H1 (cell line): Measurements from ENCODE around the gene MARCHF2. TPM values are rescaled to one million over a fixed set of nuclear protein-coding genes. Genes with fewer than 3 reads are reported as not detected.

Experiments
- CTCF ChIA-PET: fragments of 300-600 bp; sonication (Branson Sonifier 250); formaldehyde crosslinking; loops from one replicate; lab custom pipeline; 2021; ENCODE audit not compliant: partially characterized antibody; lab: Charles Lee
- POLR2A ChIA-PET: fragments of 300-600 bp; sonication (Branson Sonifier 250); formaldehyde crosslinking; loops from one replicate; lab custom pipeline; 2021; ENCODE audit warnings: inconsistent platforms; ENCODE audit not compliant: partially characterized antibody; lab: Charles Lee
- DNase-seq, 2 experiments: peaks; one replicate each; pipeline versions ENCODE4 v3.0.0 to v3.0.0-alpha.2; 2010 to 2022; ENCODE audit warnings: low spot score in 2 of 2, low read depth in 1 of 2, mixed read lengths in 1 of 2
- FAIRE-seq: peaks from 2 replicates; lab custom pipeline; 2011; peaks lifted over from hg19 to GRCh38; lab: Jason Lieb, UNC
- H2AFZ ChIP-seq: 2 replicates; pipeline ENCODE4 v1.8.1; 2012; ENCODE audit warnings: low read length, inconsistent platforms
- H2AK5ac ChIP-seq: 2 replicates; pipeline ENCODE4 v1.6.1; 2013; ENCODE audit warnings: low read depth, low read length
- H2BK120ac ChIP-seq: replicated peaks from 2 replicates; pipeline ENCODE3; 2013; ENCODE audit warnings: low read depth, low read length, inconsistent platforms
- H2BK12ac ChIP-seq: 2 replicates; pipeline ENCODE4 v1.6.1; 2013; ENCODE audit warnings: low read depth, low read length
- H2BK15ac ChIP-seq: 2 replicates; pipeline ENCODE4 v1.6.1; 2013; ENCODE audit warnings: low read length
- H2BK20ac ChIP-seq: 2 replicates; pipeline ENCODE4 v1.6.1; 2013; ENCODE audit warnings: low read length
- H2BK5ac ChIP-seq: 2 replicates; pipeline ENCODE4 v1.6.1; 2013; ENCODE audit warnings: low read depth, low read length
- H3K14ac ChIP-seq: 2 replicates; pipeline ENCODE4 v1.6.1; 2013; ENCODE audit warnings: inconsistent platforms; ENCODE audit not compliant: insufficient read length
- H3K18ac ChIP-seq: 2 replicates; pipeline ENCODE4 v1.6.1; 2013; ENCODE audit warnings: low read length; ENCODE audit errors: extremely low read depth
- H3K23ac ChIP-seq: 2 replicates; pipeline ENCODE4 v1.6.1; 2013; ENCODE audit warnings: inconsistent platforms; ENCODE audit not compliant: insufficient read length
- H3K23me2 ChIP-seq: 2 replicates; pipeline ENCODE4 v1.6.1; 2013; ENCODE audit warnings: low read depth, low read length
- H3K27ac ChIP-seq: 2 replicates; pipeline ENCODE4 v1.6.1; 2011; ENCODE audit warnings: low read depth, low read length, inconsistent platforms
- H3K27me3 ChIP-seq, 4 experiments: replicated peaks in 1 of 4; 1 replicate in 1 of 4; 2 replicates in 3 of 4; pipeline versions ENCODE4 v1.6.1 to v1.8.1; 2011 to 2013; ENCODE audit warnings: low read length in 3 of 4, mild to moderate bottlenecking in 3 of 4, inconsistent platforms in 2 of 4, mixed read lengths in 2 of 4, moderate library complexity in 1 of 4; ENCODE audit not compliant: control insufficient read depth in 3 of 4, insufficient read depth in 3 of 4; ENCODE audit errors: extremely low read depth in 1 of 4
- H3K36me3 ChIP-seq, 4 experiments: 2 replicates each; pipeline versions ENCODE4 v1.6.1 to v1.8.1; 2011 to 2013; ENCODE audit warnings: mild to moderate bottlenecking in 4 of 4, low read length in 3 of 4, moderate library complexity in 2 of 4, control low read depth in 1 of 4, inconsistent platforms in 1 of 4; ENCODE audit not compliant: insufficient read depth in 4 of 4, control insufficient read depth in 2 of 4
- H3K4ac ChIP-seq: replicated peaks from 2 replicates; pipeline ENCODE3; 2013; ENCODE audit warnings: low read length, low read depth, mixed read lengths, inconsistent platforms; ENCODE audit not compliant: insufficient read length
- H3K4me1 ChIP-seq, 4 experiments: replicated peaks in 1 of 4; 1 replicate in 1 of 4; 2 replicates in 3 of 4; pipeline versions ENCODE4 v1.6.1 to v1.8.1; 2011 to 2013; ENCODE audit warnings: low read length in 3 of 4, inconsistent platforms in 2 of 4, mixed read lengths in 1 of 4; ENCODE audit not compliant: insufficient read depth in 4 of 4, control insufficient read depth in 3 of 4
- H3K4me2 ChIP-seq, 2 experiments: 2 replicates each; pipeline versions ENCODE4 v1.6.1 to v1.8.1; 2011 to 2013; ENCODE audit warnings: low read depth in 2 of 2, low read length in 2 of 2, control low read depth in 1 of 2, inconsistent platforms in 1 of 2, mild to moderate bottlenecking in 1 of 2; ENCODE audit not compliant: insufficient read depth in 1 of 2
- H3K4me3 ChIP-seq, 4 experiments: fragments of 200-600, 300-600 bp in 1 of 4; sonication (generic), shearing (Covaris generic), sonication (Bioruptor Twin) in 1 of 4; 2 replicates each; pipeline versions ENCODE4 v1.5.1 to v1.8.1; 2011 to 2016; ENCODE audit warnings: low read length in 4 of 4, low read depth in 3 of 4, control low read depth in 2 of 4, inconsistent platforms in 2 of 4, mild to moderate bottlenecking in 2 of 4, mixed read lengths in 1 of 4, moderate library complexity in 1 of 4; ENCODE audit not compliant: insufficient read depth in 2 of 4; ENCODE audit errors: extremely low read depth in 1 of 4
- H3K56ac ChIP-seq: replicated peaks from 2 replicates; pipeline ENCODE3; 2013; ENCODE audit warnings: low read depth, mild to moderate bottlenecking, mixed read lengths, low read length, inconsistent platforms; ENCODE audit not compliant: insufficient read length
- H3K79me1 ChIP-seq: 2 replicates; pipeline ENCODE4 v1.6.1; 2013; ENCODE audit warnings: low read depth, low read length, control low read depth
- H3K79me2 ChIP-seq, 2 experiments: 2 replicates each; pipeline versions ENCODE4 v1.6.1 to v1.8.1; 2012 to 2013; ENCODE audit warnings: low read length in 2 of 2, mild to moderate bottlenecking in 2 of 2, inconsistent platforms in 1 of 2; ENCODE audit not compliant: insufficient read depth in 2 of 2, control insufficient read depth in 1 of 2
- H3K9ac ChIP-seq, 4 experiments: replicated peaks in 1 of 4; 1 replicate in 1 of 4; 2 replicates in 3 of 4; pipeline versions ENCODE4 v1.6.1 to v1.8.1; 2011 to 2013; ENCODE audit warnings: low read depth in 3 of 4, low read length in 3 of 4, control low read depth in 2 of 4, mild to moderate bottlenecking in 2 of 4, moderate library complexity in 2 of 4, inconsistent platforms in 1 of 4; ENCODE audit errors: extremely low read depth in 1 of 4
- H3K9me3 ChIP-seq, 2 experiments: 2 replicates each; pipeline versions ENCODE4 v1.6.1 to v1.8.1; 2012 to 2013; ENCODE audit warnings: mild to moderate bottlenecking in 2 of 2, moderate library complexity in 2 of 2, control low read depth in 1 of 2, inconsistent platforms in 1 of 2, low read depth in 1 of 2, low read length in 1 of 2, mixed read lengths in 1 of 2; ENCODE audit not compliant: insufficient read depth in 2 of 2
- H4K20me1 ChIP-seq, 2 experiments: replicated peaks in 1 of 2; 2 replicates each; pipeline versions ENCODE3 to v1.8.1; 2011 to 2013; ENCODE audit warnings: inconsistent platforms in 2 of 2, low read length in 2 of 2, mild to moderate bottlenecking in 1 of 2; ENCODE audit not compliant: insufficient read depth in 2 of 2, control insufficient read depth in 1 of 2
- H4K5ac ChIP-seq: 2 replicates; pipeline ENCODE4 v1.6.1; 2013; ENCODE audit warnings: low read length, low read depth, mixed read lengths, inconsistent platforms; ENCODE audit not compliant: insufficient read length
- H4K8ac ChIP-seq: 2 replicates; pipeline ENCODE4 v1.8.0; 2013; ENCODE audit warnings: mild to moderate bottlenecking, moderate library complexity, low read length, inconsistent platforms; ENCODE audit not compliant: insufficient read depth; ENCODE audit errors: extremely low read depth
- H4K91ac ChIP-seq: replicated peaks from 2 replicates; pipeline ENCODE3; 2013; ENCODE audit warnings: low read length, mixed read lengths, inconsistent platforms; ENCODE audit not compliant: insufficient read length
- BRCA1 ChIP-seq: IDR thresholded peaks from 2 replicates; pipeline ENCODE4 v1.6.1; 2012; ENCODE audit warnings: low read depth, low read length, improper control_type of control experiment
- EP300 ChIP-seq, 2 experiments: IDR thresholded peaks; 1 replicate in 1 of 2; 2 replicates in 1 of 2; pipeline ENCODE4 v1.6.1; 2011 to 2012; ENCODE audit warnings: low read depth in 2 of 2, low read length in 2 of 2, mild to moderate bottlenecking in 2 of 2, borderline replicate concordance in 1 of 2, inconsistent platforms in 1 of 2, moderate library complexity in 1 of 2
- HDAC2 ChIP-seq, 2 experiments: fragments of 300-600 bp in 1 of 2; sonication (generic) in 1 of 2; IDR thresholded peaks; 2 replicates each; pipeline ENCODE4 v1.6.1; 2011 to 2012; ENCODE audit warnings: low read depth in 2 of 2, low read length in 2 of 2, mild to moderate bottlenecking in 2 of 2, moderate library complexity in 2 of 2, borderline replicate concordance in 1 of 2, inconsistent platforms in 1 of 2
- MAFK ChIP-seq: IDR thresholded peaks from 2 replicates; pipeline ENCODE4 v1.6.1; 2012; ENCODE audit warnings: low read depth, mild to moderate bottlenecking, improper control_type of control experiment, low read length
- POLR2A ChIP-seq, 2 experiments: IDR thresholded peaks; 1 replicate in 1 of 2; 2 replicates in 1 of 2; pipeline ENCODE4 v1.6.1; 2011; ENCODE audit warnings: low read depth in 2 of 2, low read length in 2 of 2, mild to moderate bottlenecking in 2 of 2; ENCODE audit errors: control extremely low read depth in 1 of 2
- RBBP5 ChIP-seq: IDR thresholded peaks from 2 replicates; pipeline ENCODE4 v1.7.1; 2012; ENCODE audit warnings: low read depth, mild to moderate bottlenecking, inconsistent platforms, low read length, moderate library complexity, borderline replicate concordance
- RFX5 ChIP-seq: IDR thresholded peaks from 2 replicates; pipeline ENCODE4 v1.6.1; 2011; ENCODE audit warnings: low read depth, low read length, improper control_type of control experiment, borderline replicate concordance
- SP1 ChIP-seq: IDR thresholded peaks from 2 replicates; pipeline ENCODE4 v1.6.1; 2011; ENCODE audit warnings: low read depth, low read length
- TBP ChIP-seq: IDR thresholded peaks from 2 replicates; pipeline ENCODE4 v1.6.1; 2011; ENCODE audit warnings: low read depth, low read length, improper control_type of control experiment
- TEAD4 ChIP-seq: IDR thresholded peaks from 2 replicates; pipeline ENCODE4 v1.6.1; 2012; ENCODE audit warnings: low read depth, low read length, inconsistent platforms, mixed read lengths
- WGBS, 2 experiments: shearing (Covaris generic) in 1 of 2; methylation state at CpG; one replicate each; pipeline versions ENCODE4 v1.1.6 to v1.1.7; 2013 to 2015; ENCODE audit warnings: low lambda C conversion rate in 2 of 2, mixed read lengths in 2 of 2, inconsistent platforms in 1 of 2, low coverage in 1 of 2, missing lambda C conversion rate in 1 of 2; ENCODE audit not compliant: insufficient replicate concordance in 2 of 2, insufficient coverage in 1 of 2, insufficient read length in 1 of 2; ENCODE audit errors: extremely low coverage in 1 of 2, missing lambda C conversion rate in 1 of 2; 5-methylcytosine and 5-hydroxymethylcytosine counted together
- polyA plus RNA-seq, 7 experiments: library from polyadenylated mRNA; depleted of rRNA in 3 of 7; stranded (reverse) in 5 of 7; unstranded in 2 of 7; fragments of >200 nt in 5 of 7; fragments of 200-250 nt in 2 of 7; gene quantifications; 1 replicate in 5 of 7; 2 replicates in 1 of 7; 4 replicates in 1 of 7; pipeline versions ENCODE4 v1.2.1 to v1.2.3, GENCODE V29; 2011 to 2013; ENCODE audit warnings: missing spikeins in 2 of 7, mixed read lengths in 2 of 7
- total RNA-seq: library from RNA; stranded (reverse); fragmentation: NEBNext Ultra II Directional; extraction: Animal tissue kit (Norgen Biotek cat#: 25700); gene quantifications from 2 replicates; pipeline ENCODE4 v1.2.1, GENCODE V29; 2021

Gene MARCHF2
- total and polyA plus RNA-seq, 2 of the 8 experiments (the other 6 are each of a cell fraction or from before 2014, with no cell fraction given), result 18.5 to 46.2 TPM

- FAIRE-seq (no peak), DNase-seq (no peak)
- Histone ChIP-seq H2AK5ac (no peak overlapping the region), H3K14ac (no peak overlapping the region), H3K27ac (no peak overlapping the region), H4K5ac (no peak overlapping the region), H3K23ac (no peak overlapping the region), H2BK5ac (no peak overlapping the region), H3K79me2 (peaks cover 6 to 64% of the 10 kb centered on the region in 2 experiments; a peak in 3 of 4 replicates), H4K20me1 (peaks cover 28 to 49% of the 10 kb centered on the region in 2 experiments), H2BK12ac (no peak overlapping the region), H3K9me3 (no peaks in the 10 kb centered on the region), H3K56ac (no peak overlapping the region), H3K4me3 (no peak overlapping the region), H2AFZ (no peak overlapping the region), H2BK20ac (no peak overlapping the region), H3K27me3 (no peaks in the 10 kb centered on the region), H3K4ac (no peak overlapping the region), H3K79me1 (peaks cover 33% of the 10 kb centered on the region), H4K91ac (no peak overlapping the region), H3K18ac (no peak overlapping the region), H3K4me2 (no peak overlapping the region), H4K8ac (no peak overlapping the region), H3K9ac (no peak overlapping the region), H2BK120ac (no peak overlapping the region), H3K36me3 (peaks cover 33 to 76% (median 48%) of the 10 kb centered on the region in 4 experiments), H3K4me1 (no peaks in the 10 kb centered on the region; a peak in 1 of 7 replicates), H2BK15ac (no peak overlapping the region), H3K23me2 (no peaks in the 10 kb centered on the region; the same call in 1 of the 2 replicates)
- TF ChIP-seq HDAC2 (IDR thresholded peaks at IDR 0.05; ENCODE audit: borderline replicate concordance in 1 of 2, low read depth in 2 of 2, low read length in 2 of 2), result no peak
- no peak for TF ChIP-seq MAFK
- no peak for TF ChIP-seq POLR2A (IDR thresholded peaks at IDR 0.05; ENCODE audit: control extremely low read depth in 1 of 2, low read depth in 2 of 2, low read length in 2 of 2)
- TF ChIP-seq TEAD4, result no peak
- TF ChIP-seq TBP, result no peak
- no peak for TF ChIP-seq BRCA1
- no peak for TF ChIP-seq RFX5
- no peak for TF ChIP-seq SP1
- TF ChIP-seq RBBP5, result no peak
- TF ChIP-seq EP300 (IDR thresholded peaks at IDR 0.05; ENCODE audit: borderline replicate concordance in 1 of 2, low read depth in 2 of 2, low read length in 2 of 2), result no peak
- ChIA-PET CTCF (interaction anchor here (0.8 to 2.5 kb wide), 12 partner anchors 8 to 98 kb away, joined by 3 to 9 read pairs (median 4); partner anchors contain the start of gene MYO1F), POLR2A (interaction anchor here (0.9 to 6.4 kb wide), 5 partner anchors 11 to 36 kb away, joined by 5 to 54 read pairs (median 5); partner anchors contain the start of gene HNRNPM)
- 96% methylated on average over 11 of the region's 11 CpGs; no CpG with 5 or more reads in 1 of the 2 experiments for WGBS, 2 experiments
Observed at GRCh38 chr19:8482696-8483095, 69.6 kb downstream of the MARCHF2 start.
